Stimulated activated naive B cell treated with anti-CD40 and anti-IgM and Interleukin-4, amounts not matched to agents 10 μg/mL and 1 μg/mL and 100 μg/mL, for 72 hours (primary cell): ENCODE measurements around the gene TRPV3.
"Not testable (repeated sequence)": the region's sequence is repeated elsewhere in the genome, so short reads cannot be mapped to it uniquely, and the experiment has no call there.

Source experiments
- ATAC-seq, 2 donors: fragments of 150-1000 bp; cut with Tn5 transposase; replicated peaks; 2 replicates each; pipeline ENCODE4 v1.10.0; 2021; ENCODE audit warnings: moderate library complexity in 1 of 2
- DNase-seq: peaks from one replicate; pipeline ENCODE4 v3.0.0; 2021
- H3K27ac Mint-ChIP-seq: one replicate; pipeline ENCODE4 v1.8.0; 2022; ENCODE audit warnings: mild to moderate bottlenecking, mixed read lengths
- H3K27me3 Mint-ChIP-seq, 2 donors: one replicate each; pipeline ENCODE4 v1.8.0; 2022; ENCODE audit warnings: mixed read lengths in 2 of 2
- H3K36me3 Mint-ChIP-seq, 2 donors: one replicate each; pipeline ENCODE4 v1.8.0; 2022; ENCODE audit warnings: mixed read lengths in 2 of 2, mild to moderate bottlenecking in 1 of 2
- H3K4me1 Mint-ChIP-seq, 2 donors: one replicate each; pipeline ENCODE4 v1.8.0; 2022; ENCODE audit warnings: mixed read lengths in 2 of 2, mild to moderate bottlenecking in 1 of 2
- H3K4me3 Mint-ChIP-seq, 2 donors: one replicate each; pipeline ENCODE4 v1.8.0; 2022; ENCODE audit warnings: mild to moderate bottlenecking in 2 of 2, mixed read lengths in 2 of 2, moderate library complexity in 1 of 2
- H3K9me3 Mint-ChIP-seq, 2 donors: one replicate each; pipeline ENCODE4 v1.8.0; 2022; ENCODE audit warnings: mixed read lengths in 2 of 2, mild to moderate bottlenecking in 1 of 2

Gene TRPV3

GRCh38 chr17:3564241-3564640, 6.6 kb upstream of the TRPV3 start:
- not testable (repeated sequence) for ATAC-seq, H3K4me3 Mint-ChIP-seq, H3K27ac Mint-ChIP-seq, DNase-seq, H3K27me3 Mint-ChIP-seq, H3K9me3 Mint-ChIP-seq
- Mint-ChIP-seq H3K36me3 (peaks cover 6 to 11% of the 10 kb centered on the region in 2 donors), H3K4me1 (peaks cover 10 to 21% of the 10 kb centered on the region in 2 donors)

GRCh38 chr17:3559270-3559645, 1.6 kb upstream of the TRPV3 start:
- ATAC-seq (no peak), DNase-seq (no peak)
- Mint-ChIP-seq H3K4me1 (peaks cover 29 to 51% of the 10 kb centered on the region in 2 donors), H3K36me3 (no peaks in the 10 kb centered on the region), H3K9me3 (no peaks in the 10 kb centered on the region), H3K27me3 (peaks cover 8 to 12% of the 10 kb centered on the region in 2 donors), H3K27ac (peak overlapping the region; percentile 82), H3K4me3 (peak overlapping the region; percentile 14 to 29)

GRCh38 chr17:3558603-3559269, 1.1 kb upstream of the TRPV3 start:
- Mint-ChIP-seq H3K4me3 (peak overlapping the region; percentile 29 to 44), H3K27ac (peak overlapping the region; percentile 82), H3K27me3 (peaks cover 8 to 14% of the 10 kb centered on the region in 2 donors), H3K9me3 (no peaks in the 10 kb centered on the region), H3K36me3 (no peaks in the 10 kb centered on the region), H3K4me1 (peaks cover 29 to 51% of the 10 kb centered on the region in 2 donors)
- peak; percentile 82 to 86 for ATAC-seq
- peak; percentile 76 for DNase-seq

GRCh38 chr17:3556916-3557767, 470 bp downstream of the TRPV3 start:
- ATAC-seq (peak; percentile 3 to 14), DNase-seq (no peak)
- Mint-ChIP-seq H3K27ac (peak overlapping the region; percentile 83), H3K4me3 (peak overlapping the region; percentile 9 to 77), H3K4me1 (peaks cover 24 to 38% of the 10 kb centered on the region in 2 donors), H3K9me3 (no peaks in the 10 kb centered on the region), H3K27me3 (peaks cover 18 to 25% of the 10 kb centered on the region in 2 donors), H3K36me3 (no peaks in the 10 kb centered on the region)

GRCh38 chr17:3556239-3556915, 1.2 kb downstream of the TRPV3 start:
- Mint-ChIP-seq H3K27me3 (peaks cover 18 to 25% of the 10 kb centered on the region in 2 donors), H3K9me3 (no peaks in the 10 kb centered on the region), H3K4me1 (peaks cover 22 to 34% of the 10 kb centered on the region in 2 donors)

GRCh38 chr17:3555189-3555796, 2.3 kb downstream of the TRPV3 start:
- Mint-ChIP-seq H3K27me3 (peaks cover 18 to 25% of the 10 kb centered on the region in 2 donors), H3K27ac (peak overlapping the region; percentile 70), H3K4me1 (peaks cover 22 to 34% of the 10 kb centered on the region in 2 donors), H3K9me3 (no peaks in the 10 kb centered on the region), H3K36me3 (no peaks in the 10 kb centered on the region), H3K4me3 (no peak overlapping the region)
- DNase-seq (no peak), ATAC-seq (no peak)

More at GRCh38 chr17:3556239-3556915, 1.2 kb downstream of the TRPV3 start:
- Mint-ChIP-seq H3K4me3 (peak overlapping the region; percentile 17 to 36), H3K27ac (peak overlapping the region; percentile 65), H3K36me3 (no peaks in the 10 kb centered on the region)
- ATAC-seq (no peak), DNase-seq (peak; percentile 8)

GRCh38 chr17:3554440-3554839, 3.2 kb downstream of the TRPV3 start:
- no peak overlapping the region for H3K27ac Mint-ChIP-seq
- ATAC-seq, result no peak

GRCh38 chr17:3553419-3554401, 3.9 kb downstream of the TRPV3 start:
- Mint-ChIP-seq H3K36me3 (no peaks in the 10 kb centered on the region), H3K27ac (no peak overlapping the region), H3K9me3 (peaks cover 6% of the 10 kb centered on the region in 2 donors), H3K27me3 (peaks cover 25 to 36% of the 10 kb centered on the region in 2 donors), H3K4me3 (no peak overlapping the region), H3K4me1 (peaks cover 17 to 25% of the 10 kb centered on the region in 2 donors)
- DNase-seq (no peak), ATAC-seq (no peak)

More at GRCh38 chr17:3554440-3554839, 3.2 kb downstream of the TRPV3 start:
- Mint-ChIP-seq H3K27me3 (peaks cover 23 to 31% of the 10 kb centered on the region in 2 donors), H3K36me3 (no peaks in the 10 kb centered on the region), H3K9me3 (peaks cover 4% of the 10 kb centered on the region in 2 donors), H3K4me3 (no peak overlapping the region), H3K4me1 (peaks cover 22 to 32% of the 10 kb centered on the region in 2 donors)
- no peak for DNase-seq

- Mint-ChIP-seq H3K27me3 (peaks cover 25 to 36% of the 10 kb centered on the region in 2 donors), H3K4me1 (peaks cover 11 to 17% of the 10 kb centered on the region in 2 donors), H3K27ac (no peak overlapping the region), H3K36me3 (no peaks in the 10 kb centered on the region), H3K4me3 (no peak overlapping the region), H3K9me3 (peaks cover 6% of the 10 kb centered on the region in 2 donors)
- DNase-seq (no peak), ATAC-seq (no peak)
Observed at GRCh38 chr17:3552916-3553315, 4.7 kb downstream of the TRPV3 start.

GRCh38 chr17:3551189-3551588, 6.4 kb downstream of the TRPV3 start:
- peak; percentile 43 to 45 for ATAC-seq
- no peak overlapping the region for H3K4me3 Mint-ChIP-seq
- H3K36me3 Mint-ChIP-seq, result no peaks in the 10 kb centered on the region
- H3K9me3 Mint-ChIP-seq, result peaks cover 6% of the 10 kb centered on the region in 2 donors
- H3K4me1 Mint-ChIP-seq, result peaks cover under 1 to 2% of the 10 kb centered on the region in 2 donors
- H3K27ac Mint-ChIP-seq, result no peak overlapping the region
- no peak for DNase-seq
- peaks cover 25 to 36% of the 10 kb centered on the region in 2 donors for H3K27me3 Mint-ChIP-seq

GRCh38 chr17:3549610-3550162, 7.9 kb downstream of the TRPV3 start:
- H3K36me3 Mint-ChIP-seq, result no peaks in the 10 kb centered on the region
- ATAC-seq (no peak), DNase-seq (no peak)
- H3K27me3 Mint-ChIP-seq, result peaks cover 21 to 29% of the 10 kb centered on the region in 2 donors
- H3K4me1 Mint-ChIP-seq, result peaks cover 0 to 2% of the 10 kb centered on the region in 2 donors
- H3K9me3 Mint-ChIP-seq, result peaks cover 6% of the 10 kb centered on the region in 2 donors
- H3K27ac Mint-ChIP-seq, result no peak overlapping the region
- no peak overlapping the region for H3K4me3 Mint-ChIP-seq

- H3K9me3 Mint-ChIP-seq, result peaks cover 6% of the 10 kb centered on the region in 2 donors
- no peak for DNase-seq
- no peaks in the 10 kb centered on the region for H3K36me3 Mint-ChIP-seq
- ATAC-seq, result no peak
- H3K27ac Mint-ChIP-seq, result no peak overlapping the region
- no peaks in the 10 kb centered on the region for H3K4me1 Mint-ChIP-seq
- peaks cover 22 to 24% of the 10 kb centered on the region in 2 donors for H3K27me3 Mint-ChIP-seq
- H3K4me3 Mint-ChIP-seq, result no peak overlapping the region
Observed at GRCh38 chr17:3547628-3548027, 10.0 kb downstream of the TRPV3 start.

- ATAC-seq (no peak), DNase-seq (no peak)
- no peak overlapping the region for H3K4me3 Mint-ChIP-seq
- H3K9me3 Mint-ChIP-seq, result peaks cover 6% of the 10 kb centered on the region in 2 donors
- peaks cover 24 to 28% of the 10 kb centered on the region in 2 donors for H3K27me3 Mint-ChIP-seq
- no peak overlapping the region for H3K27ac Mint-ChIP-seq
- no peaks in the 10 kb centered on the region for H3K36me3 Mint-ChIP-seq
- H3K4me1 Mint-ChIP-seq, result no peaks in the 10 kb centered on the region
Observed at GRCh38 chr17:3546997-3547396, 10.6 kb downstream of the TRPV3 start.
